H9 (cell line): ENCODE data around the gene OR10A3. TPM values are rescaled to one million over a fixed set of nuclear protein-coding genes. Genes with fewer than 3 reads are reported as not detected.

Experiments used
- DNase-seq: peaks from one replicate; pipeline ENCODE4 v3.0.0-alpha.2; 2017
- H2AFZ ChIP-seq: one replicate; pipeline ENCODE4 v1.6.1; 2013; ENCODE audit warnings: mild to moderate bottlenecking, low read length, control low read depth, moderate library complexity
- H2AK5ac ChIP-seq: 2 replicates; pipeline ENCODE4 v1.6.1; 2013; ENCODE audit warnings: low read length, control low read depth, mixed read lengths; ENCODE audit not compliant: insufficient read length
- H2BK120ac ChIP-seq: one replicate; pipeline ENCODE4 v1.6.1; 2013; ENCODE audit warnings: low read depth, mild to moderate bottlenecking, low read length, control low read depth, inconsistent platforms; ENCODE audit not compliant: poor library complexity, severe bottlenecking
- H2BK12ac ChIP-seq: 2 replicates; pipeline ENCODE4 v1.6.1; 2013; ENCODE audit warnings: low read length, control low read depth, mixed read lengths, low read depth; ENCODE audit not compliant: insufficient read length
- H2BK15ac ChIP-seq: 2 replicates; pipeline ENCODE4 v1.6.1; 2013; ENCODE audit warnings: low read depth, low read length, control low read depth
- H2BK20ac ChIP-seq: one replicate; pipeline ENCODE4 v1.6.1; 2013; ENCODE audit warnings: low read depth, mild to moderate bottlenecking, low read length, control low read depth, inconsistent platforms; ENCODE audit not compliant: poor library complexity, severe bottlenecking
- H2BK5ac ChIP-seq: 2 replicates; pipeline ENCODE4 v1.6.1; 2013; ENCODE audit warnings: low read length, control low read depth, mixed read lengths; ENCODE audit not compliant: insufficient read length
- H3K14ac ChIP-seq: 2 replicates; pipeline ENCODE4 v1.6.1; 2013; ENCODE audit warnings: low read length, control low read depth; ENCODE audit not compliant: insufficient read depth
- H3K18ac ChIP-seq: 2 replicates; pipeline ENCODE4 v1.6.1; 2013; ENCODE audit warnings: low read depth, mild to moderate bottlenecking, mixed read lengths, low read length, control low read depth; ENCODE audit not compliant: insufficient read length
- H3K23ac ChIP-seq: 2 replicates; pipeline ENCODE4 v1.6.1; 2013; ENCODE audit warnings: low read length, control low read depth, mixed read lengths, low read depth; ENCODE audit not compliant: insufficient read length
- H3K23me2 ChIP-seq: 2 replicates; pipeline ENCODE4 v1.6.1; 2013; ENCODE audit warnings: low read depth, mild to moderate bottlenecking, mixed read lengths, low read length, control low read depth; ENCODE audit not compliant: insufficient read length, poor library complexity, severe bottlenecking
- H3K27ac ChIP-seq: 2 replicates; pipeline ENCODE4 v1.5.1; 2013; ENCODE audit warnings: low read length, control low read depth, mixed read lengths, low read depth; ENCODE audit not compliant: insufficient read length
- H3K27me3 ChIP-seq: 2 replicates; pipeline ENCODE4 v1.6.1; 2013; ENCODE audit warnings: low read length, control low read depth, inconsistent platforms; ENCODE audit not compliant: insufficient read depth
- H3K4ac ChIP-seq: 2 replicates; pipeline ENCODE4 v1.6.1; 2013; ENCODE audit warnings: low read depth, mild to moderate bottlenecking, control low read depth, inconsistent platforms, low read length, moderate library complexity
- H3K4me1 ChIP-seq: 2 replicates; pipeline ENCODE4 v1.6.1; 2013; ENCODE audit warnings: low read length, control low read depth, inconsistent platforms; ENCODE audit not compliant: insufficient read depth
- H3K4me2 ChIP-seq: 2 replicates; pipeline ENCODE4 v1.6.1; 2013; ENCODE audit warnings: low read length, control low read depth, mixed read lengths; ENCODE audit not compliant: insufficient read length, insufficient read depth
- H3K56ac ChIP-seq: 2 replicates; pipeline ENCODE4 v1.6.1; 2013; ENCODE audit warnings: low read depth, mild to moderate bottlenecking, mixed read lengths, low read length, control low read depth; ENCODE audit not compliant: insufficient read length
- H3K79me1 ChIP-seq: 2 replicates; pipeline ENCODE4 v1.6.1; 2013; ENCODE audit warnings: low read depth, mild to moderate bottlenecking, moderate library complexity, low read length, control low read depth, inconsistent platforms; ENCODE audit not compliant: insufficient read depth, poor library complexity, severe bottlenecking
- H3K79me2 ChIP-seq: 2 replicates; pipeline ENCODE4 v1.6.1; 2013; ENCODE audit warnings: low read length, control low read depth, inconsistent platforms; ENCODE audit not compliant: insufficient read depth
- H3K9ac ChIP-seq: 2 replicates; pipeline ENCODE4 v1.6.1; 2013; ENCODE audit warnings: low read length, control low read depth, mixed read lengths; ENCODE audit not compliant: insufficient read length; ENCODE audit errors: extremely low read depth
- H3K9me3 ChIP-seq: one replicate; pipeline ENCODE4 v1.6.1; 2013; ENCODE audit warnings: low read depth, low read length, inconsistent platforms; ENCODE audit not compliant: control insufficient read depth
- H3T11ph ChIP-seq: one replicate; pipeline ENCODE4 v1.6.1; 2013; ENCODE audit warnings: mild to moderate bottlenecking, low read length, control low read depth, inconsistent platforms
- H4K20me1 ChIP-seq: one replicate; pipeline ENCODE4 v1.6.1; 2013; ENCODE audit not compliant: control insufficient read depth, insufficient read length, insufficient read depth
- H4K5ac ChIP-seq: 2 replicates; pipeline ENCODE4 v1.6.1; 2013; ENCODE audit warnings: low read depth, mild to moderate bottlenecking, mixed read lengths, low read length, control low read depth; ENCODE audit not compliant: insufficient read length
- H4K8ac ChIP-seq: replicated peaks from 2 replicates; pipeline ENCODE4 v1.6.1; 2013; ENCODE audit warnings: low read length, control low read depth, mixed read lengths, low read depth; ENCODE audit not compliant: insufficient read length
- H4K91ac ChIP-seq: 2 replicates; pipeline ENCODE4 v1.6.1; 2013; ENCODE audit warnings: low read depth, mild to moderate bottlenecking, moderate library complexity, mixed read lengths, low read length, control low read depth; ENCODE audit not compliant: insufficient read length
- H3K27ac Mint-ChIP-seq, 3 experiments: 2 replicates in 2 of 3; 3 replicates in 1 of 3; pipeline ENCODE4 v1.8.0; 2020 to 2021; ENCODE audit warnings: mixed read lengths in 3 of 3, mild to moderate bottlenecking in 1 of 3, moderate library complexity in 1 of 3
- H3K27me3 Mint-ChIP-seq: 2 replicates; pipeline ENCODE4 v1.8.0; 2021; ENCODE audit warnings: low read depth, mild to moderate bottlenecking, moderate library complexity, mixed read lengths
- H3K36me3 Mint-ChIP-seq, 3 experiments: 2 replicates in 2 of 3; 3 replicates in 1 of 3; pipeline ENCODE4 v1.8.0; 2020 to 2021; ENCODE audit warnings: low read depth in 3 of 3, mixed read lengths in 3 of 3; ENCODE audit not compliant: insufficient read depth in 1 of 3
- H3K4me1 Mint-ChIP-seq, 2 experiments: 2 replicates each; pipeline ENCODE4 v1.8.0; 2020; ENCODE audit warnings: mixed read lengths in 2 of 2
- H3K4me3 Mint-ChIP-seq, 2 experiments: 2 replicates in 1 of 2; 3 replicates in 1 of 2; pipeline ENCODE4 v1.8.0; 2020 to 2021; ENCODE audit warnings: mild to moderate bottlenecking in 2 of 2, mixed read lengths in 2 of 2, moderate library complexity in 1 of 2
- H3K9me3 Mint-ChIP-seq, 2 experiments: 2 replicates in 1 of 2; 3 replicates in 1 of 2; pipeline ENCODE4 v1.8.0; 2020; ENCODE audit warnings: mild to moderate bottlenecking in 2 of 2, mixed read lengths in 2 of 2, moderate library complexity in 1 of 2
- CTCF ChIP-seq: fragments of 200-600 bp; sonication (generic); conservative IDR thresholded peaks from 3 replicates; pipeline ENCODE4 v1.8.0; 2021; ENCODE audit warnings: antibody characterized with exemption, mild to moderate bottlenecking
- WGBS: extraction: QIAGEN DNeasy Blood & Tissue Kit; methylation state at CpG from one replicate; pipeline ENCODE4 v1.1.7; 2013; ENCODE audit warnings: missing lambda C conversion rate, low lambda C conversion rate, mixed read lengths; ENCODE audit not compliant: insufficient read length; ENCODE audit errors: extremely low coverage; 5-methylcytosine and 5-hydroxymethylcytosine counted together
- total RNA-seq: library from RNA; stranded (reverse); gene quantifications from 2 replicates; pipeline ENCODE4 v1.2.1, GENCODE V29; 2021

OR10A3 gene
- total RNA-seq, 1 experiment from 2014 or later = not detected

- TF ChIP-seq CTCF = no peak
- no peak overlapping the region for H3T11ph ChIP-seq
- H3K23me2 ChIP-seq = no peaks in the 10 kb centered on the region
- H3K79me2 ChIP-seq = no peaks in the 10 kb centered on the region
- no peaks in the 10 kb centered on the region for H3K27me3 ChIP-seq
- no peaks in the 10 kb centered on the region; the same call in 1 of the 2 replicates for H3K4me1 ChIP-seq
- H3K18ac ChIP-seq = no peak overlapping the region
- H3K4me3 Mint-ChIP-seq = no peak overlapping the region
- H3K4me1 Mint-ChIP-seq = peaks cover 23 to 31% of the 10 kb centered on the region in 2 experiments
- H2AFZ ChIP-seq = no peak overlapping the region
- H4K5ac ChIP-seq = no peak overlapping the region
- H3K27ac Mint-ChIP-seq = no peak overlapping the region
- no peak overlapping the region for H2BK20ac ChIP-seq
- H3K27me3 Mint-ChIP-seq = 0 out of 2 replicates have a peak, but pooled peaks cover 3% of the 10 kb centered on the region
- H4K8ac ChIP-seq = no peak overlapping the region
- no peaks in the 10 kb centered on the region for H3K79me1 ChIP-seq
- H2BK5ac ChIP-seq = no peak overlapping the region
- no peak overlapping the region for H3K4ac ChIP-seq
- H3K27ac ChIP-seq = no peak overlapping the region
- no peak overlapping the region for H3K14ac ChIP-seq
- H3K9ac ChIP-seq = no peak overlapping the region
- H3K9me3 ChIP-seq = no peaks in the 10 kb centered on the region
- no peak for DNase-seq
- H3K56ac ChIP-seq = no peak overlapping the region
- H2BK12ac ChIP-seq = no peak overlapping the region
- H2AK5ac ChIP-seq = no peak overlapping the region
- peaks cover 0 to 2% of the 10 kb centered on the region in 2 experiments; a peak in 3 of 5 replicates for H3K9me3 Mint-ChIP-seq
- H3K4me2 ChIP-seq = no peak overlapping the region
- H2BK120ac ChIP-seq = no peak overlapping the region
- no peaks in the 10 kb centered on the region for H4K20me1 ChIP-seq
- no CpG with 5 or more reads among the region's 3 CpGs for WGBS
- no peak overlapping the region for H4K91ac ChIP-seq
- H3K23ac ChIP-seq = no peak overlapping the region
- peaks cover 0 to 1% (median 0%) of the 10 kb centered on the region in 3 experiments; a peak in 1 of 7 replicates for H3K36me3 Mint-ChIP-seq
- H2BK15ac ChIP-seq = no peak overlapping the region
These were observed 22.8 kb upstream of the OR10A3 start for GRCh38 chr11:7964261-7964660.
